SU-DHL-6 (cell line): Measurements from ENCODE around the gene NOTUM.

ENCODE experiments used
- H2AFZ ChIP-seq: fragments of 200-600 bp; sonication (generic); 2 replicates; pipeline ENCODE4 v1.6.1; 2014; ENCODE audit warnings: low read depth, mild to moderate bottlenecking, moderate library complexity, mixed read lengths, antibody characterized with exemption, low read length; ENCODE audit not compliant: severe bottlenecking
- H3F3A ChIP-seq: fragments of 200-600 bp; shearing (Covaris generic); 2 replicates; pipeline ENCODE4 v1.6.0; 2016; ENCODE audit warnings: antibody characterized with exemption, mild to moderate bottlenecking; ENCODE audit not compliant: insufficient read depth
- H3K27ac ChIP-seq: fragments of 200-600 bp; sonication (generic); 2 replicates; pipeline ENCODE4 v1.5.1; 2016; ENCODE audit warnings: low read depth, mild to moderate bottlenecking, low read length, moderate library complexity, mixed read lengths
- H3K27me3 ChIP-seq: fragments of 200-600 bp; sonication (generic), shearing (Covaris generic); 2 replicates; pipeline ENCODE4 v1.6.0; 2014; ENCODE audit warnings: mild to moderate bottlenecking, low read length
- H3K36me3 ChIP-seq: fragments of 200-600 bp; sonication (generic); 2 replicates; pipeline ENCODE4 v1.6.1; 2014; ENCODE audit warnings: mild to moderate bottlenecking, low read length, mixed read lengths
- H3K4me2 ChIP-seq: fragments of 300-600, 200-600 bp; shearing (Covaris generic), sonication (generic); 2 replicates; pipeline ENCODE4 v1.6.0; 2014; ENCODE audit warnings: low read length, low read depth, mild to moderate bottlenecking; ENCODE audit not compliant: poor library complexity, severe bottlenecking
- H3K4me3 ChIP-seq: fragments of 200-600 bp; sonication (generic); 2 replicates; pipeline ENCODE4 v1.5.1; 2014; ENCODE audit warnings: antibody characterized with exemption, low read length, mild to moderate bottlenecking, mixed read lengths; ENCODE audit not compliant: insufficient read depth, poor library complexity, severe bottlenecking
- H3K79me2 ChIP-seq: fragments of 200-600 bp; sonication (generic); 2 replicates; pipeline ENCODE4 v1.6.1; 2014; ENCODE audit warnings: mild to moderate bottlenecking, low read length, moderate library complexity; ENCODE audit not compliant: insufficient read depth
- H3K9ac ChIP-seq: fragments of 200-600 bp; sonication (generic); 2 replicates; pipeline ENCODE4 v1.7.0; 2014; ENCODE audit warnings: mild to moderate bottlenecking, low read length
- H3K9me2 ChIP-seq: fragments of 200-600 bp; sonication (generic); replicated peaks from 2 replicates; pipeline ENCODE4 v1.6.1; 2014; ENCODE audit warnings: low read length; ENCODE audit not compliant: insufficient read depth
- H3K9me3 ChIP-seq: fragments of 200-600 bp; sonication (generic); 2 replicates; pipeline ENCODE4 v1.6.1; 2014; ENCODE audit warnings: low read length, mixed read lengths; ENCODE audit not compliant: insufficient read depth
- H4K20me1 ChIP-seq: fragments of 200-600 bp; sonication (generic); 2 replicates; pipeline ENCODE4 v1.6.1; 2014; ENCODE audit warnings: low read depth, mild to moderate bottlenecking, antibody characterized with exemption, low read length, moderate library complexity, mixed read lengths
- CTCF ChIP-seq: fragments of 200-600 bp; sonication (generic); IDR thresholded peaks from one replicate; pipeline ENCODE4 v1.5.1; 2017; ENCODE audit warnings: antibody characterized with exemption, mild to moderate bottlenecking, low read length, moderate library complexity; ENCODE audit not compliant: insufficient read depth, poor library complexity, severe bottlenecking
- EZH2phosphoT487 ChIP-seq: fragments of 200-600 bp; sonication (generic), shearing (Covaris generic); conservative IDR thresholded peaks from 2 replicates; pipeline ENCODE4 v1.6.1; 2018; ENCODE audit warnings: mild to moderate bottlenecking, antibody characterized with exemption, low read length, moderate library complexity, mixed read lengths

NOTUM gene

GRCh38 chr17:81931557-81932332 is 29.2 kb downstream of the NOTUM start:
- peak overlapping the region; percentile 67 for H3K27ac ChIP-seq

GRCh38 chr17:81931189-81931556 is 29.8 kb downstream of the NOTUM start:
- Histone ChIP-seq H3K27me3 (no peaks in the 10 kb centered on the region), H3K27ac (peak overlapping the region; percentile 67), H3K9me3 (no peaks in the 10 kb centered on the region), H3K4me2 (no peak overlapping the region), H3K36me3 (no peaks in the 10 kb centered on the region), H2AFZ (no peak overlapping the region), H4K20me1 (no peaks in the 10 kb centered on the region), H3K9me2 (no peaks in the 10 kb centered on the region), H3K79me2 (peaks cover 10% of the 10 kb centered on the region), H3F3A (peaks cover 24% of the 10 kb centered on the region), H3K4me3 (no peak overlapping the region), H3K9ac (peak overlapping the region; percentile 32; the same call in 1 of the 2 replicates)
- TF ChIP-seq EZH2phosphoT487 (no peak), CTCF (no peak)

More at GRCh38 chr17:81931557-81932332, 29.2 kb downstream of the NOTUM start:
- Histone ChIP-seq H3K9ac (no peak overlapping the region), H3K36me3 (no peaks in the 10 kb centered on the region), H3K27me3 (no peaks in the 10 kb centered on the region), H3K79me2 (peaks cover 7% of the 10 kb centered on the region), H3F3A (peaks cover 24% of the 10 kb centered on the region), H2AFZ (no peak overlapping the region), H3K9me2 (no peaks in the 10 kb centered on the region), H3K9me3 (no peaks in the 10 kb centered on the region), H3K4me3 (no peak overlapping the region), H4K20me1 (no peaks in the 10 kb centered on the region), H3K4me2 (no peak overlapping the region)
- TF ChIP-seq EZH2phosphoT487 = no peak
- no peak for TF ChIP-seq CTCF

- no peak overlapping the region for H2AFZ ChIP-seq
- peak overlapping the region; percentile 67 for H3K27ac ChIP-seq
- no peaks in the 10 kb centered on the region for H3K9me2 ChIP-seq
- peak overlapping the region; percentile 32; the same call in 1 of the 2 replicates for H3K9ac ChIP-seq
- peaks cover 17% of the 10 kb centered on the region for H3K79me2 ChIP-seq
- TF ChIP-seq EZH2phosphoT487 (no peak), CTCF (no peak)
- H3K36me3 ChIP-seq = no peaks in the 10 kb centered on the region
- H3K27me3 ChIP-seq = no peaks in the 10 kb centered on the region
- no peak overlapping the region for H3K4me3 ChIP-seq
- no peaks in the 10 kb centered on the region for H4K20me1 ChIP-seq
- H3K9me3 ChIP-seq = no peaks in the 10 kb centered on the region
- no peak overlapping the region for H3K4me2 ChIP-seq
- H3F3A ChIP-seq = peaks cover 24% of the 10 kb centered on the region
Observed at GRCh38 chr17:81930142-81931125, 30.6 kb downstream of the NOTUM start.
